Spinal cord (tissue), 10 donors: ENCODE results near the gene CHCHD1. TPM values are rescaled to one million over a fixed set of nuclear protein-coding genes. Genes with fewer than 3 reads are reported as not detected.

Experiments used
- DNase-seq, 6 donors: peaks; one replicate each; pipeline versions ENCODE4 v3.0.0 to v3.0.0-alpha.2; 2013 to 2015; ENCODE audit warnings: low spot score in 6 of 6, low read depth in 4 of 6
- H3K27ac ChIP-seq: one replicate; pipeline ENCODE4 v1.5.1; 2013; ENCODE audit warnings: low read depth, low read length, control low read depth
- H3K27me3 ChIP-seq: one replicate; pipeline ENCODE4 v1.6.1; 2013; ENCODE audit warnings: low read length; ENCODE audit not compliant: control insufficient read depth, insufficient read depth
- H3K36me3 ChIP-seq: one replicate; pipeline ENCODE4 v1.6.1; 2013; ENCODE audit warnings: low read length; ENCODE audit not compliant: control insufficient read depth, insufficient read depth
- H3K4me1 ChIP-seq: one replicate; pipeline ENCODE4 v1.6.1; 2013; ENCODE audit warnings: low read length; ENCODE audit not compliant: control insufficient read depth, insufficient read depth
- H3K4me3 ChIP-seq: one replicate; pipeline ENCODE4 v1.5.1; 2013; ENCODE audit warnings: low read depth, low read length, control low read depth
- H3K9me3 ChIP-seq: one replicate; pipeline ENCODE4 v1.6.1; 2013; ENCODE audit warnings: low read length; ENCODE audit not compliant: control insufficient read depth, insufficient read depth
- WGBS: methylation state at CpG from one replicate; pipeline ENCODE4 v1.1.5; 2013; ENCODE audit warnings: missing lambda C conversion rate; ENCODE audit not compliant: insufficient coverage; 5-methylcytosine and 5-hydroxymethylcytosine counted together
- polyA plus RNA-seq, 2 donors: library from polyadenylated mRNA; unstranded; fragments of 120-200 nt; gene quantifications; one replicate each; pipeline ENCODE4 v1.2.1, GENCODE V29; 2013; ENCODE audit not compliant: insufficient read length in 2 of 2
- total RNA-seq, 2 donors: library from RNA; depleted of rRNA in 1 of 2; stranded (reverse); fragments of 120-200 nt in 1 of 2; fragments of >200 nt in 1 of 2; gene quantifications; one replicate each; pipeline versions ENCODE4 v1.2.3 to v1.2.4, GENCODE V29; 2013 to 2014
- donor health status: healthy.

Gene CHCHD1
- total and polyA plus RNA-seq, 4 donors, result 22.4 to 44.6 (median 42.0) TPM

DNA sequence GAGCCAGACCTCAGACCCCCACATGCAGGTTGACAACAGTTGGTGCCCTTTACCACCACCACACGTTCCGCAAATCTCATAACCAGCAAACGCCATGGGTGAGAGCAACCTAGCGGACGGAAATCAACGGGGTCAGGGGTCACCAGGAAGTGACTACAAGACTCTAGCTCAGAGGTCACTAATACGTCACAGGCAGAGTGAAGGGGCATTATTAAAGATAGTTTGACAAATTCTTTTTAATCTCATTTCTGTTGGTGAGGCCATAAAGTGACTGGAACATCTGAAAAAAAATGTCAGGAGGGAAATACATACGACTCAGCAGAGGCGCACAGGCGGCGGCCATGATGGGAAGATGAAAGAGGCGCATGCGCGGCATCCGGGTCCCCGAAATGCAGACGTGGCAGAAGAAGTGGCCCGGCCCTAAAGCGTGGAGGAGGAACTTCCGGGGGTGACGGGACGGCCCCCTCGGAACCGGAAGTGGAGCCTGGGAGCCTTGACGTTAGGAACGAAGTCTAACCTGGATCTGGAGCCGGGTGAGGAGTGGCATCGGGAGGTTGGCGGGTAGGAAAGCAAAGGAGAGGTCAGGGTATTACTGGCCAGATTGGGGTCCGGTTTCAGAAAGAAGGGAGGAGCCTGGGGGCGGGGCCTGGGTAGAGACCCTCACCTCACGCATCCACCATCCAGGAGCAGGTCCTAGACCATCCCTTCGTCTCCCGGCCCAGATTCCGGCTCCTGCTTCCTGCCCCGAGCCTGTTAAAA, 37.8 kb upstream of the CHCHD1 start, which contains the start of gene SEC24C:
Gene SEC24C (plus strand): TSS at position 468 of the 759 bp plus-strand sequence. CDS start 2,461 bp downstream, outside the sequence.
- Histone ChIP-seq H3K9me3 (no peaks in the 10 kb centered on the region), H3K27me3 (no peaks in the 10 kb centered on the region), H3K27ac (peak within 1 kb of the TSS; percentile 97), H3K4me3 (peak within 1 kb of the TSS; percentile 90), H3K36me3 (peaks cover 36% of the 10 kb centered on the region), H3K4me1 (peaks cover 9% of the 10 kb centered on the region)
- WGBS, result 0% methylated on average over 31 of the region's 36 CpGs
- peak; percentile 95 to 100 (median 97) for DNase-seq

DNA sequence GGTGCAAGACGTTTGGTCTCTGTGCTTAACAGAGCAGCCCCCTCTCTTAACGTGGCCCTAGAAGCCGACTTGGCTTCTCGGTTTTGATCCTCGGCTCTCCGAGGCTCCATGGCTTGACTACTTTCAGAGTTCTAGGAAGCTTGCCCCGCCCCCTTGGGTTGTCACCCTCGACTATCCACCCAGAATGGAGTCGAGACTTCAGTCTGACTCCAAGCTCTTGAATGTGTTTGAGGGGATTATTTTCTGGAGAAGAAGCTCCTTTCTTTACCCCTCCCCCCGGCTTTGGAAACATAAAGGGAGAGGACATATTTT, 37.2 kb upstream of the CHCHD1 start:
- Histone ChIP-seq H3K9me3 (no peaks in the 10 kb centered on the region), H3K27me3 (no peaks in the 10 kb centered on the region), H3K4me3 (peak overlapping the region; percentile 90), H3K27ac (peak overlapping the region; percentile 97), H3K36me3 (peaks cover 37% of the 10 kb centered on the region), H3K4me1 (peaks cover 9% of the 10 kb centered on the region)
- 0% methylated on average over 7 of the region's 10 CpGs for WGBS
- peak in 1 of 6 donors; percentile 15 for DNase-seq

GRCh38 chr10:73746721-73747120, 35.1 kb upstream of the CHCHD1 start:
- Histone ChIP-seq H3K4me1 (peaks cover 9% of the 10 kb centered on the region), H3K4me3 (no peak overlapping the region), H3K27me3 (no peaks in the 10 kb centered on the region), H3K9me3 (no peaks in the 10 kb centered on the region), H3K27ac (no peak overlapping the region), H3K36me3 (peaks cover 37% of the 10 kb centered on the region)
- no peak for DNase-seq
- 100% methylated on average over 1 of the region's 2 CpGs for WGBS

DNA sequence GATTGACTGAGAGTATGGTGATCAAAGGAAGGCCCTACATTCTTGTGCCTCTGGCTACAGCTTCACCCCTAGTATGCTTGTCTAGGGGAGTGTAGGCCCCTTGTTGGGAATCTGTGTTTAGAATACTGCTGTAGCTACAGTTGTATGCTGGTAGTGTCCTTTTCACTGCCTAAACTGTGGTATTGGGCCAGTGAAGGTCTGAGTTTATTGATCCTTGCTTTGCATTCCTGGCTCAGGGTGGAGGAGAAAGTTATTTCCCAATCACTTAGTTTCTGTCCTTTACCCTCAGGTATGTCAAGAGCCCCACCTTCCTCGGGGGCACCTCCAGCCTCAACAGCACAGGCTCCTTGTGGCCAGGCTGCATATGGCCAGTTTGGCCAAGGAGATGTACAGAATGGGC, 31.0 kb upstream of the CHCHD1 start:
- WGBS, result no CpG with 5 or more reads among the region's 1 CpG
- Histone ChIP-seq H3K4me1 (no peaks in the 10 kb centered on the region), H3K36me3 (peaks cover 68% of the 10 kb centered on the region), H3K27ac (no peak overlapping the region), H3K9me3 (no peaks in the 10 kb centered on the region), H3K4me3 (no peak overlapping the region), H3K27me3 (no peaks in the 10 kb centered on the region)
- no peak for DNase-seq

- no peak overlapping the region for H3K27ac ChIP-seq
- H3K27me3 ChIP-seq, result no peaks in the 10 kb centered on the region
- WGBS, result 88% methylated on average over 1 of the region's 1 CpG
- H3K4me3 ChIP-seq, result no peak overlapping the region
- DNase-seq, result no peak
- H3K36me3 ChIP-seq, result peaks cover 71% of the 10 kb centered on the region
- H3K4me1 ChIP-seq, result no peaks in the 10 kb centered on the region
- no peaks in the 10 kb centered on the region for H3K9me3 ChIP-seq
These were observed 25.7 kb upstream of the CHCHD1 start for GRCh38 chr10:73756183-73756582.

DNA sequence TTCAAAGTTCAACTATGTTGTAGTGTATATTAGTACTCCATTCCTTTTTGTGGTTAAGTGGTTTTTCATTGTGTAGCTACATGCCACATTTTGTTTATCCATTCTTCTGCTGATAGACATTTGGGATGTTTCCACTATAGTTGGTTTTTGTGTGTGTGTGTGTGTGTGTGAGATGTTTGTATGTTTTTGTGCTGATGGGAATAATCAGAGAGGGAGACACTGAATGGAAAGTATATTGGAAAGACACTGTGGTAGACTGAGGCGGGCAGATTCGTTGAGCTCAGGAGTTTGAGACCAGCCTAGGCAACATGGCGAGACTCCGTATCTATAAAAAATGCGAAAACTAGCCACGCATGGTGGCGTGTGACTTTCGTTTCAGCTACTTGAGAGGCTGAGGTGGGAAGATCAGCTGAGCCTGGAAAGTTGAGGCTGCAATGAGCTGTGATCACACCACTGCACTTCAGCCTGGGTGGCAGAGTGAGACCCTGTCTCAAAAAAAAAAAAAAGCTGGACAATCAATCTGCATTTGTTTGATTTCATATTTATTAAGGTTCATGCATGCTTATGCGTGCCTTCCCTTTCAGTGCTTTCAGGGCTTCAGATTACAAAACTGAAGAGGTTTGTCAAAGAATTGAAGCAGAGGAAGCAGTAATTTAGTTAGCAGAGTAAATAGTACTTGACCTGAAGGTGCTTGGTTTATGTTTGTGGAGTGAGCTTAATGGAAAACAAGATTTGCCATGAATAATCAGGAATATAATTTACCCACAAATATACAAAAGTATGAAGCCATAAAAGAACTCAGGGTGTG, 22.9 kb upstream of the CHCHD1 start:
- no peaks in the 10 kb centered on the region for H3K27me3 ChIP-seq
- H3K9me3 ChIP-seq, result no peaks in the 10 kb centered on the region
- H3K4me1 ChIP-seq, result no peaks in the 10 kb centered on the region
- H3K4me3 ChIP-seq, result no peak overlapping the region
- 96% methylated on average over 9 of the region's 9 CpGs for WGBS
- H3K36me3 ChIP-seq, result peaks cover 76% of the 10 kb centered on the region
- DNase-seq, result no peak
- H3K27ac ChIP-seq, result no peak overlapping the region

DNA sequence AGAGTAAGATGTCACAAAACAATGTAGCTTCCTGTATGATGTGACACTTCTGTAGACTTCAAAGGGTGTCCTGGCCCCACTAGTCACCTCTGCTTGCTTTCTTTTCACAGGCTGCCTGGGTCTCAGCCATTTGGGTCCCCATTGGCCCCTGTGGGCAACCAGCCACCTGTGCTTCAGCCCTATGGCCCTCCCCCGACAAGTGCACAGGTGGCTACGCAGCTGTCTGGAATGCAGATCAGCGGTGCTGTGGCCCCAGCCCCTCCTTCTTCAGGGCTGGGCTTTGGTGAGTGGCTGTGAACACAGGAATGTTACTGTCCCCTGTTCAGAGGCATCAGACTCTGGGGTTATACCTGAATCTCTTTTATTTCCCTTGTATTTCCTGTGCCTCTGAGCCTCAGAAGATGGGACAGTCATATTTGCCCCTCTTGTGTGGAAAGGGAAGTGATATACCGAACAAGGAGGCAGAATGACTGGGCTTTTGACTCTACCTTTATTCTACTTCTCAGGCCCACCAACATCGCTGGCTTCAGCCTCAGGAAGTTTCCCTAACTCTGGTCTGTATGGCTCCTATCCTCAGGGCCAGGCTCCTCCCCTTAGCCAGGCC, 22.2 kb upstream of the CHCHD1 start:
- Histone ChIP-seq H3K27me3 (no peaks in the 10 kb centered on the region), H3K4me3 (no peak overlapping the region), H3K4me1 (no peaks in the 10 kb centered on the region), H3K27ac (no peak overlapping the region), H3K9me3 (no peaks in the 10 kb centered on the region), H3K36me3 (peaks cover 78% of the 10 kb centered on the region)
- 90% methylated on average over 5 of the region's 5 CpGs for WGBS
- no peak for DNase-seq

- Histone ChIP-seq H3K4me3 (no peak overlapping the region), H3K36me3 (peaks cover 82% of the 10 kb centered on the region), H3K27me3 (no peaks in the 10 kb centered on the region), H3K4me1 (no peaks in the 10 kb centered on the region), H3K27ac (no peak overlapping the region), H3K9me3 (no peaks in the 10 kb centered on the region)
- DNase-seq, result no peak
- no CpG with 5 or more reads among the region's 1 CpG for WGBS
These were observed 20.1 kb upstream of the CHCHD1 start for GRCh38 chr10:73761781-73762180.

- Histone ChIP-seq H3K9me3 (no peaks in the 10 kb centered on the region), H3K36me3 (peaks cover 85% of the 10 kb centered on the region), H3K27ac (no peak overlapping the region), H3K4me1 (no peaks in the 10 kb centered on the region), H3K27me3 (no peaks in the 10 kb centered on the region), H3K4me3 (no peak overlapping the region)
- 96% methylated on average over 2 of the region's 2 CpGs for WGBS
- no peak for DNase-seq
These were observed 18.9 kb upstream of the CHCHD1 start for GRCh38 chr10:73762915-73763314.
